ENCODE results near the gene FKBP8. TPM values are rescaled to one million over a fixed set of nuclear protein-coding genes. Genes with fewer than 3 reads are reported as not detected.

The FKBP8 gene
- polyA plus RNA-seq, 1 donor (not counting 4 experiments of a cell fraction or from before 2014, with no cell fraction given): 115 TPM

DNA sequence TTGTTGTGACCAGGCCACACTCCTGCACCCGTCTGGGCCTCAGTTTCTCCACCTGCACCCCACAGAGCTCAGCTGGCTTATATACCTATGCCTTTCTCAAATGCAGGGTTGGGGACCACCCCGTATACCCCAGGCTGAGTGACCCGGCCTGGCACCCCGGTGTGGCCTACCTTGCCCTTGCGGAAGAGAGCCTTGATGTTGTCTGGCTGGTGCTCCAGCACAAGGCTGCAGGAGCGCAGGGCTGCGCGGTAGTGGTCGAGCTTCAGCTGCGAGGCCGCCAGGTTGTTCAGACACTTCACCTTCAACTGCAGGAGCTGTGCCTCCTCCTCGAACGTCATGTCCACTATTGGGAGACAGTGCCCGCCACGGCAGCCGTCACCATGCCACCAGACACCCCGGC lies 5.9 kb downstream of the FKBP8 start:
- Histone ChIP-seq H2AFZ (ENCODE audit: control insufficient read depth, low read length) (no peak overlapping the region), H3K27ac (ENCODE audit: control insufficient read depth, insufficient read depth, low read length) (no peak overlapping the region), H4K20me1 (ENCODE audit: control insufficient read depth, extremely low read depth, insufficient read depth, low read length) (no peaks in the 10 kb centered on the region), H3K4me1 (ENCODE audit: control insufficient read depth, extremely low read depth, insufficient read depth, low read length) (peaks cover 4% of the 10 kb centered on the region), H3K36me3 (ENCODE audit: control insufficient read depth in 2 of 2, extremely low read depth in 1 of 2, insufficient read depth in 2 of 2, low read length in 2 of 2) (peaks cover 27 to 46% of the 10 kb centered on the region in 2 experiments), H3K27me3 (ENCODE audit: control insufficient read depth, extremely low read depth, insufficient read depth, low read length) (no peaks in the 10 kb centered on the region), H3K9ac (ENCODE audit: control insufficient read depth, extremely low read depth, insufficient read depth, low read length) (no peak overlapping the region), H3K79me2 (ENCODE audit: control insufficient read depth, insufficient read depth, low read length) (peaks cover 8% of the 10 kb centered on the region), H3K4me2 (ENCODE audit: control insufficient read depth, extremely low read depth, insufficient read depth, low read depth, low read length) (no peak overlapping the region), H3K9me3 (ENCODE audit: control insufficient read depth, low read depth, low read length) (no peaks in the 10 kb centered on the region), H3K4me3 (ENCODE audit: control insufficient read depth in 2 of 3, extremely low read depth in 1 of 3, insufficient read depth in 2 of 3, low read depth in 1 of 3, low read length in 3 of 3) (no peak overlapping the region), H3K9me1 (ENCODE audit: control insufficient read depth, extremely low read depth, insufficient read depth, low read length) (no peaks in the 10 kb centered on the region)
- TF ChIP-seq, protein P1, sequence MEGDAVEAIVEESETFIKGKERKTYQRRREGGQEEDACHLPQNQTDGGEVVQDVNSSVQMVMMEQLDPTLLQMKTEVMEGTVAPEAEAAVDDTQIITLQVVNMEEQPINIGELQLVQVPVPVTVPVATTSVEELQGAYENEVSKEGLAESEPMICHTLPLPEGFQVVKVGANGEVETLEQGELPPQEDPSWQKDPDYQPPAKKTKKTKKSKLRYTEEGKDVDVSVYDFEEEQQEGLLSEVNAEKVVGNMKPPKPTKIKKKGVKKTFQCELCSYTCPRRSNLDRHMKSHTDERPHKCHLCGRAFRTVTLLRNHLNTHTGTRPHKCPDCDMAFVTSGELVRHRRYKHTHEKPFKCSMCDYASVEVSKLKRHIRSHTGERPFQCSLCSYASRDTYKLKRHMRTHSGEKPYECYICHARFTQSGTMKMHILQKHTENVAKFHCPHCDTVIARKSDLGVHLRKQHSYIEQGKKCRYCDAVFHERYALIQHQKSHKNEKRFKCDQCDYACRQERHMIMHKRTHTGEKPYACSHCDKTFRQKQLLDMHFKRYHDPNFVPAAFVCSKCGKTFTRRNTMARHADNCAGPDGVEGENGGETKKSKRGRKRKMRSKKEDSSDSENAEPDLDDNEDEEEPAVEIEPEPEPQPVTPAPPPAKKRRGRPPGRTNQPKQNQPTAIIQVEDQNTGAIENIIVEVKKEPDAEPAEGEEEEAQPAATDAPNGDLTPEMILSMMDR (optimal IDR thresholded peaks at IDR 0.05 in 1 of 3, IDR thresholded peaks at IDR 0.05 in 1 of 3, conservative IDR thresholded peaks at IDR 0.05 in 1 of 3; ENCODE audit: extremely low read depth in 1 of 3, insufficient read depth in 2 of 3, low read length in 3 of 3): no peak
- TF ChIP-seq EZH2 (IDR thresholded peaks at IDR 0.05; ENCODE audit: low read length): no peak
- FAIRE-seq (no peak), DNase-seq (ENCODE audit: low read depth, low spot score) (no peak)
- dilution Hi-C loops (cut with MboI; ENCODE audit: extremely low pct_ligation_motif_present, low sequenced_read_pairs): no loop called here

DNA sequence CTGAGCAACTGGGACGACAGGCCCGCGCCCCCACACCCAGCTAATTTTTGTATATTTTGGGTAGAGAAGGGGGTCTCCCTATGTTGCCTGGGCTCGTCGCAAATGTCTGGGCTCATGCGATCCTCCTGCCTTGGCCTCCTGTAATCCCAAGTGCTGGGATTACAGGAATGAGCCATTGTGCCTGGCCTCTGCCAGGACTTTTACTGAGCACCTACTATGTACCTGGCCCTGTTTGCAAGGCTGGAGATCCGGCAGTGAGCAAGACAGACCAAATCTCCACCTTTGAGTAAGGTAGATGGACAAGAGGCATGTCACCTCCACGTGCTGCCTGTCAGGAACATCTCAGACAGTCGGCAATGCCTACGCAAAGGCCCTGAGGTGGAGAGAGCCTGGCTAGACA lies 6.9 kb downstream of the FKBP8 start:
- no peak overlapping the region for H3K27ac ChIP-seq (ENCODE audit: control insufficient read depth, insufficient read depth, low read length)
- H3K9me1 ChIP-seq (ENCODE audit: control insufficient read depth, extremely low read depth, insufficient read depth, low read length): no peaks in the 10 kb centered on the region
- no peaks in the 10 kb centered on the region for H3K9me3 ChIP-seq (ENCODE audit: control insufficient read depth, low read depth, low read length)
- H3K79me2 ChIP-seq (ENCODE audit: control insufficient read depth, insufficient read depth, low read length): no peaks in the 10 kb centered on the region
- no peak for TF ChIP-seq EZH2 (IDR thresholded peaks at IDR 0.05; ENCODE audit: low read length)
- TF ChIP-seq, protein P1 (optimal IDR thresholded peaks at IDR 0.05 in 1 of 3, IDR thresholded peaks at IDR 0.05 in 1 of 3, conservative IDR thresholded peaks at IDR 0.05 in 1 of 3; ENCODE audit: extremely low read depth in 1 of 3, insufficient read depth in 2 of 3, low read length in 3 of 3): no peak
- H2AFZ ChIP-seq (ENCODE audit: control insufficient read depth, low read length): no peak overlapping the region
- no peaks in the 10 kb centered on the region for H4K20me1 ChIP-seq (ENCODE audit: control insufficient read depth, extremely low read depth, insufficient read depth, low read length)
- FAIRE-seq (no peak), DNase-seq (ENCODE audit: low read depth, low spot score) (no peak)
- H3K4me2 ChIP-seq (ENCODE audit: control insufficient read depth, extremely low read depth, insufficient read depth, low read depth, low read length): no peak overlapping the region
- H3K4me3 ChIP-seq (ENCODE audit: control insufficient read depth in 2 of 3, extremely low read depth in 1 of 3, insufficient read depth in 2 of 3, low read depth in 1 of 3, low read length in 3 of 3): no peak overlapping the region
- dilution Hi-C loops (cut with MboI; ENCODE audit: extremely low pct_ligation_motif_present, low sequenced_read_pairs): no loop called here
- H3K36me3 ChIP-seq (ENCODE audit: control insufficient read depth in 2 of 2, extremely low read depth in 1 of 2, insufficient read depth in 2 of 2, low read length in 2 of 2): peaks cover 36 to 50% of the 10 kb centered on the region in 2 experiments
- H3K27me3 ChIP-seq (ENCODE audit: control insufficient read depth, extremely low read depth, insufficient read depth, low read length): no peaks in the 10 kb centered on the region
- H3K9ac ChIP-seq (ENCODE audit: control insufficient read depth, extremely low read depth, insufficient read depth, low read length): no peak overlapping the region
- H3K4me1 ChIP-seq (ENCODE audit: control insufficient read depth, extremely low read depth, insufficient read depth, low read length): no peaks in the 10 kb centered on the region

Measured in keratinocyte (primary cell).